GM12878 (cell line): ENCODE results near the gene CFAP58. TPM values are rescaled to one million over a fixed set of nuclear protein-coding genes. Genes with fewer than 3 reads are reported as not detected.

Experiments used
- ATAC-seq: fragments of 200-7000 bp; cut with Tn5 transposase; 3 replicates; pipeline ENCODE4 v1.9.1; 2020; ENCODE audit warnings: mild to moderate bottlenecking, moderate library complexity
- BruUV-seq: library from RNA; stranded (reverse); fragments of 400-500 nt; replicated peaks from 2 replicates; lab custom pipeline; 2021; lab: Mats Ljungman, UMichigan
- CTCF ChIA-PET: fragments of 300-600 bp; sonication (Branson Sonifier 250); formaldehyde crosslinking; extraction: SDS; loops from one replicate; lab custom pipeline; 2021; ENCODE audit warnings: inconsistent platforms; lab: Yijun Ruan, JAX
- POLR2A ChIA-PET: fragments of 350-600 bp; formaldehyde crosslinking; extraction: SDS; loops from one replicate; lab custom pipeline; 2021; ENCODE audit warnings: inconsistent platforms; lab: Charles Lee
- RAD21 ChIA-PET: fragments of 300-600 bp; sonication (Branson Sonifier 250); formaldehyde crosslinking; loops from one replicate; lab custom pipeline; 2023; ENCODE audit warnings: antibody characterized with exemption; ENCODE audit not compliant: unreplicated experiment; lab: Charles Lee
- SMC1A ChIA-PET: fragments of 300-600 bp; sonication (Branson Sonifier 250); formaldehyde crosslinking; loops from one replicate; lab custom pipeline; 2023; ENCODE audit not compliant: unreplicated experiment, uncharacterized antibody; lab: Charles Lee
- DNase-seq: peaks from one replicate; pipeline ENCODE4 v3.0.0-alpha.2; 2011; ENCODE audit warnings: low read depth, low spot score
- FAIRE-seq: peaks from 3 replicates; lab custom pipeline; 2011; peaks lifted over from hg19 to GRCh38; lab: Jason Lieb, UNC
- H2AFZ ChIP-seq: 2 replicates; pipeline ENCODE4 v1.6.0; 2011; ENCODE audit warnings: low read depth, low read length, control low read depth; ENCODE audit not compliant: control insufficient read depth
- H3K27ac ChIP-seq: 2 replicates; pipeline ENCODE4 v1.5.1; 2011; ENCODE audit warnings: control low read depth; ENCODE audit not compliant: control insufficient read depth, insufficient read depth
- H3K27me3 ChIP-seq, 2 experiments: replicated peaks in 1 of 2; 2 replicates each; pipeline versions ENCODE4 v1.6.0 to v1.6.1; 2011; ENCODE audit warnings: low read length in 1 of 2; ENCODE audit not compliant: control insufficient read depth in 2 of 2, insufficient read depth in 2 of 2
- H3K36me3 ChIP-seq, 2 experiments: 2 replicates each; pipeline ENCODE4 v1.5.1; 2011; ENCODE audit warnings: low read length in 1 of 2; ENCODE audit not compliant: control insufficient read depth in 2 of 2, insufficient read depth in 2 of 2
- H3K4me1 ChIP-seq: 2 replicates; pipeline ENCODE4 v1.6.1; 2011; ENCODE audit warnings: mild to moderate bottlenecking, low read length, moderate library complexity, mixed read lengths; ENCODE audit not compliant: control insufficient read depth, insufficient read depth
- H3K4me2 ChIP-seq: 2 replicates; pipeline ENCODE4 v1.6.0; 2011; ENCODE audit warnings: control low read depth; ENCODE audit not compliant: control insufficient read depth, insufficient read depth
- H3K4me3 ChIP-seq: fragments of 200-600 bp; sonication (generic); 2 replicates; pipeline ENCODE4 v1.5.1; 2016
- H3K79me2 ChIP-seq: 2 replicates; pipeline ENCODE4 v1.6.0; 2011; ENCODE audit warnings: low read length; ENCODE audit not compliant: control insufficient read depth, insufficient read depth
- H3K9ac ChIP-seq: 2 replicates; pipeline ENCODE4 v1.8.0; 2011; ENCODE audit warnings: low read length, control low read depth, mixed read lengths; ENCODE audit not compliant: control insufficient read depth, insufficient read depth
- H3K9me3 ChIP-seq: replicated peaks from 3 replicates; pipeline ENCODE4 v1.5.1; 2011; ENCODE audit warnings: mild to moderate bottlenecking, low read length; ENCODE audit not compliant: control insufficient read depth, insufficient read depth
- H4K20me1 ChIP-seq: 2 replicates; pipeline ENCODE4 v1.6.0; 2011; ENCODE audit not compliant: control insufficient read depth, insufficient read depth
- BCLAF1 ChIP-seq: fragments of 450-650 bp; IDR thresholded peaks from 2 replicates; pipeline ENCODE4 v1.6.1; 2017; ENCODE audit warnings: antibody characterized with exemption, mild to moderate bottlenecking, moderate library complexity
- ETV6 ChIP-seq, 2 experiments: fragments of 450-650 bp in 1 of 2; IDR thresholded peaks in 1 of 2; conservative IDR thresholded peaks in 1 of 2; 2 replicates each; pipeline ENCODE4 v1.6.1; 2014; ENCODE audit warnings: antibody characterized with exemption in 1 of 2, borderline replicate concordance in 1 of 2, low read depth in 1 of 2, mild to moderate bottlenecking in 1 of 2, moderate library complexity in 1 of 2
- MXI1 ChIP-seq: fragments of 150-350 bp; IDR thresholded peaks from 2 replicates; pipeline ENCODE4 v1.6.1; 2011; ENCODE audit warnings: low read depth, mild to moderate bottlenecking, inconsistent platforms, low read length, improper control_type of control experiment
- NR2F1 ChIP-seq: fragments of 450-650 bp; conservative IDR thresholded peaks from 2 replicates; pipeline ENCODE4 v1.6.1; 2017; ENCODE audit warnings: mild to moderate bottlenecking
- RFX5 ChIP-seq: IDR thresholded peaks from 2 replicates; pipeline ENCODE4 v1.6.1; 2011; ENCODE audit warnings: low read depth, low read length, improper control_type of control experiment
- SMC3 ChIP-seq: IDR thresholded peaks from 2 replicates; pipeline ENCODE4 v1.6.1; 2011; ENCODE audit warnings: low read length, improper control_type of control experiment, borderline replicate concordance
- WGBS: methylation state at CpG from one replicate; pipeline ENCODE4 v1.1.6; 2016; ENCODE audit warnings: low lambda C conversion rate; ENCODE audit not compliant: insufficient replicate concordance, insufficient coverage; ENCODE audit errors: missing lambda C conversion rate; 5-methylcytosine and 5-hydroxymethylcytosine counted together
- in situ Hi-C: fragments of 300-500 bp; cut with MboI; formaldehyde crosslinking; loops from 9 replicates; pipeline ENCODE4 v1.14.3; 2018; ENCODE audit warnings: mixed read lengths
- intact Hi-C: fragments of 100-400 bp; cut with micrococcal nuclease; formaldehyde crosslinking; loops from one replicate; pipeline ENCODE4 v1.14.2; 2022; ENCODE audit not compliant: unreplicated experiment
- polyA plus RNA-seq, 11 experiments: library from polyadenylated mRNA; depleted of rRNA in 4 of 11; unstranded in 6 of 11; stranded (reverse) in 5 of 11; fragments of >200 nt; fragmentation: Nextera tagmentation in 4 of 11; fragmentation: Illumina TruSeq in 1 of 11; extraction: Ambion mirVana in 4 of 11; extraction: Trizol in 1 of 11; gene quantifications; 1 replicate in 1 of 11; 2 replicates in 10 of 11; pipeline versions ENCODE4 v1.2.1 to v1.2.3, GENCODE V29; 2011 to 2016; ENCODE audit warnings: inconsistent platforms in 2 of 11, missing spikeins in 2 of 11, low read depth in 1 of 11
- total RNA-seq, 4 experiments: library from RNA; depleted of rRNA in 3 of 4; stranded (reverse); fragments of >200 nt in 3 of 4; fragmentation: Illumina TruSeq in 1 of 4; extraction: Trizol in 1 of 4; gene quantifications; 2 replicates each; pipeline versions ENCODE4 v1.2.1 to v1.2.3, GENCODE V29; 2013 to 2021

The CFAP58 gene
- total and polyA plus RNA-seq, 10 of the 15 experiments (the other 5 are each of a cell fraction or from before 2014, with no cell fraction given) = 0.03 to 0.35 (median 0.21) TPM

- Histone ChIP-seq H3K4me1 (no peaks in the 10 kb centered on the region), H4K20me1 (no peaks in the 10 kb centered on the region), H2AFZ (no peak overlapping the region), H3K79me2 (no peaks in the 10 kb centered on the region), H3K27ac (no peak overlapping the region), H3K4me3 (no peak overlapping the region)
- ATAC-seq = no peak
- intact Hi-C loops (no loop called here), in situ Hi-C loops (no loop called here)
- CTCF ChIA-PET = no interaction called here
- no peak for TF ChIP-seq RFX5
- no peak for TF ChIP-seq ETV6 (conservative IDR thresholded peaks at IDR 0.05 in 1 of 2, IDR thresholded peaks at IDR 0.05 in 1 of 2; ENCODE audit: borderline replicate concordance in 1 of 2, low read depth in 1 of 2)
- no peak for TF ChIP-seq SMC3
- no peak for TF ChIP-seq MXI1
- no peak for TF ChIP-seq NR2F1
- TF ChIP-seq BCLAF1 = no peak
- TF ChIP-seq, all 136 proteins: peak for 0
- ChIA-PET RAD21 (no interaction called here), POLR2A (no interaction called here), SMC1A (interaction anchor here (1.3 kb wide), 1 partner anchor 10 kb away, joined by 5 read pairs; no protein-coding TSS in a partner anchor)
- DNase-seq (no peak), FAIRE-seq (no peak)
- Histone ChIP-seq H3K36me3 (no peaks in the 10 kb centered on the region), H3K9me3 (no peaks in the 10 kb centered on the region), H3K4me2 (no peak overlapping the region), H3K9ac (no peak overlapping the region), H3K27me3 (peaks cover 0 to 3% of the 10 kb centered on the region in 2 experiments; a peak in 2 of 4 replicates)
- BruUV-seq = no TSS peak
- WGBS = 0% methylated on average over 1 of the region's 1 CpG
Observed at GRCh38 chr10:104447331-104447730, 93.7 kb downstream of the CFAP58 start.
